ENCODE results near the gene MKX. TPM values are rescaled to one million over a fixed set of nuclear protein-coding genes. Genes with fewer than 3 reads are reported as not detected.

Gene MKX
- total RNA-seq, 4 donors from 2014 or later: 0.19 to 3.3 (median 1.4) TPM

DNA sequence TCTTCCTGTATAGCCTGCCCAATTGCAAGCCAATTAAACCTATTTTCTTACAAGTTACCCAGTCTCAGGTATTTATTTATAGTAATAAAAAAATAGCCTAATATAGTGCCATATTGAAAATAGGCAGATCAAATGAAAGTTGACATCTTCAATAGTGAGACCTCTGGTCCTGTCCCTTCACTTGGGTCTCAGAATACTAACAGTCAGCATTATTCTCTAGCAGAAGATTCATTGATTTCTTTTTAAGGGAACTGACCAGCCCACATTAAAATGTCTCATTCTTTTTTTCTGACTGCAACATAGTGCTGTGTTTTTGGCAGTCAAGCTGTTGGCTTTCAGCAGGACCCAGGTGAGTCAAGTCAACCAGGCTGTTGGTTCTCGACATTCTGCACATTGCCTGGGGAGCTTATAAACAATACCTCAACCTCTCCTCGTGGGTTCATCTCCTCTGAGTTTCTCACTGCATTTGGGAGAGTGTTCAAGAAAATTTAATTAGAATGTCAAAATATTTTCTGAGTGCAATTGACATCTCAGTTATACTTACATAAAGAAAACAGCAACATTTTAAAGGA lies 109.8 kb downstream of the MKX start:
- no peaks in the 10 kb centered on the region for H3K36me3 ChIP-seq
- H3K27me3 ChIP-seq: no peaks in the 10 kb centered on the region
- no peak overlapping the region for H3K27ac ChIP-seq
- no peaks in the 10 kb centered on the region for H3K9me3 ChIP-seq
- H3K4me1 ChIP-seq: peaks cover 0 to 8% (median 0%) of the 10 kb centered on the region in 3 donors
- TF ChIP-seq, protein P1, sequence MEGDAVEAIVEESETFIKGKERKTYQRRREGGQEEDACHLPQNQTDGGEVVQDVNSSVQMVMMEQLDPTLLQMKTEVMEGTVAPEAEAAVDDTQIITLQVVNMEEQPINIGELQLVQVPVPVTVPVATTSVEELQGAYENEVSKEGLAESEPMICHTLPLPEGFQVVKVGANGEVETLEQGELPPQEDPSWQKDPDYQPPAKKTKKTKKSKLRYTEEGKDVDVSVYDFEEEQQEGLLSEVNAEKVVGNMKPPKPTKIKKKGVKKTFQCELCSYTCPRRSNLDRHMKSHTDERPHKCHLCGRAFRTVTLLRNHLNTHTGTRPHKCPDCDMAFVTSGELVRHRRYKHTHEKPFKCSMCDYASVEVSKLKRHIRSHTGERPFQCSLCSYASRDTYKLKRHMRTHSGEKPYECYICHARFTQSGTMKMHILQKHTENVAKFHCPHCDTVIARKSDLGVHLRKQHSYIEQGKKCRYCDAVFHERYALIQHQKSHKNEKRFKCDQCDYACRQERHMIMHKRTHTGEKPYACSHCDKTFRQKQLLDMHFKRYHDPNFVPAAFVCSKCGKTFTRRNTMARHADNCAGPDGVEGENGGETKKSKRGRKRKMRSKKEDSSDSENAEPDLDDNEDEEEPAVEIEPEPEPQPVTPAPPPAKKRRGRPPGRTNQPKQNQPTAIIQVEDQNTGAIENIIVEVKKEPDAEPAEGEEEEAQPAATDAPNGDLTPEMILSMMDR (IDR thresholded peaks at IDR 0.05): no peak
- TF ChIP-seq POLR2A (IDR thresholded peaks at IDR 0.05): no peak
- intact Hi-C loops (cut with DNase I): no loop called here
- H3K4me3 ChIP-seq: no peak overlapping the region
- DNase-seq: no peak
- 29 to 44% methylated on average over 2 of the region's 2 CpGs for WGBS, 2 donors

DNA sequence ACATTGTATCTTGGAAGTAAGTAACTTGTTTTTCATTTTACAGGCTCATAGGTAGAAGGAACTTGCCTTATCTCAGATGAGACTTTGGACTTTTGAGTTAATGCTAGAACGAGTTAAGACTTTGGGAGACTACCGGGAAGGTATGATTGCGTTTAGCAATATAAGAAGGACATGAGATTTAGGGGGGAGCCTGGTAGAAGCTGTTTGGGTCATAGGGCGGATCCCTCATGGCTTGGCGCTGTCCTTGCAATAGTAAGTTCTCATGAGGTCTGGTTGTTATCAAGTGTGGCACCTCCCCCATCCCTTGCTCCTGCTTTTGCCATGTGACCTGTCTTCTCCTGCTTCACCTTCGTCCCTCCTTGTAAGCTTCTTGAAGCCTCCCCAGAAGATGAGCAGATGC lies 110.3 kb downstream of the MKX start:
- no peaks in the 10 kb centered on the region for H3K27me3 ChIP-seq
- H3K4me1 ChIP-seq: peaks cover 0 to 8% (median 0%) of the 10 kb centered on the region in 3 donors
- intact Hi-C loops (cut with DNase I): no loop called here
- no peak for TF ChIP-seq POLR2A (IDR thresholded peaks at IDR 0.05)
- TF ChIP-seq, protein P1 (IDR thresholded peaks at IDR 0.05): no peak
- H3K9me3 ChIP-seq: no peaks in the 10 kb centered on the region
- DNase-seq: no peak
- no peak overlapping the region for H3K4me3 ChIP-seq
- 93 to 96% methylated on average over 6 of the region's 6 CpGs for WGBS, 2 donors
- no peaks in the 10 kb centered on the region for H3K36me3 ChIP-seq
- H3K27ac ChIP-seq: no peak overlapping the region

DNA sequence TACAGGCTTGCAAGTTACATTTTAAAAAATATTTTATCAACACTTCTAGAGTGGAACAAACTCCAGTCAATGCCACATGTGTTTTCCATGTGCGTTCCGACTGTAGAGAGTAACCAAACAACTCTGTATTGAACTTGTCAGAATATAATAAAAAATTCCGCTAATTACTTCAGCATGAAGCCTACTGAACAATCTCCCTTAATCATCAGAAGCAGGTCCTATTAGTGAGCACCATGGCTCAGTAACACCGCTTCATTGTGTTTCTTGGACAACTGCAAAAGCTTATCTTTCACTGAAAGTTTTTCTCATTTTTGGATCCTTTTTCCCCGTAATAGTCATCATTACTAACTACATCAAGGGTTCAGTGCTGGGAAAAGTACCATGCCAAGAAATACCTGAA lies 117.0 kb downstream of the MKX start:
- no peaks in the 10 kb centered on the region for H3K4me1 ChIP-seq
- TF ChIP-seq, protein P1 (IDR thresholded peaks at IDR 0.05): no peak
- TF ChIP-seq POLR2A (IDR thresholded peaks at IDR 0.05): no peak
- DNase-seq: no peak
- H3K4me3 ChIP-seq: no peak overlapping the region
- H3K9me3 ChIP-seq: no peaks in the 10 kb centered on the region
- intact Hi-C loops (cut with DNase I): no loop called here
- no peaks in the 10 kb centered on the region for H3K27me3 ChIP-seq
- H3K36me3 ChIP-seq: no peaks in the 10 kb centered on the region
- 81 to 97% methylated on average over 5 of the region's 5 CpGs for WGBS, 2 donors
- H3K27ac ChIP-seq: no peak overlapping the region

DNA sequence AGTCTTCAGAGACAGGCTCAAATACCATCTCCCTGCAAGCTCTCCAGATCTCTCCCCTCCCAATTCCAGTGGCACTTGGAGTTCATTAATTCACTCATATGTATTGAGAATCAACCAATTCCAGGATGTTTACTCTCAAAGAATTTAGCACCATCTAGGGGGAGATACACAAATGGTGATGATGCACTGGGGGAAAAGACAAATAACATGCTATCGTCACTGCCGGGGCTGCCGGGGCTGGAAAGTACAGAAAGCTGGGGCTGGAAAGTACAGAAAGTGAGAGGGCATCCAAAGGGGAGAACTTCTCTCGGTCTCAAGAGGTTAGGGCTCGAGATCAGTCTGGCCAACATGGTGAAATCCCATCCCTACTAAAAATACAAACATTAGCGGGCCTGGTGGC lies 118.7 kb downstream of the MKX start:
- Histone ChIP-seq H3K4me1 (peaks cover 0 to 3% (median 0%) of the 10 kb centered on the region in 3 donors), H3K4me3 (no peak overlapping the region), H3K36me3 (no peaks in the 10 kb centered on the region), H3K27ac (no peak overlapping the region), H3K9me3 (no peaks in the 10 kb centered on the region), H3K27me3 (no peaks in the 10 kb centered on the region)
- DNase-seq: no peak
- intact Hi-C loops (cut with DNase I): no loop called here
- no peak for TF ChIP-seq POLR2A (IDR thresholded peaks at IDR 0.05)
- TF ChIP-seq, protein P1 (IDR thresholded peaks at IDR 0.05): no peak
- WGBS, 2 donors: 63 to 76% methylated on average over 6 of the region's 6 CpGs

DNA sequence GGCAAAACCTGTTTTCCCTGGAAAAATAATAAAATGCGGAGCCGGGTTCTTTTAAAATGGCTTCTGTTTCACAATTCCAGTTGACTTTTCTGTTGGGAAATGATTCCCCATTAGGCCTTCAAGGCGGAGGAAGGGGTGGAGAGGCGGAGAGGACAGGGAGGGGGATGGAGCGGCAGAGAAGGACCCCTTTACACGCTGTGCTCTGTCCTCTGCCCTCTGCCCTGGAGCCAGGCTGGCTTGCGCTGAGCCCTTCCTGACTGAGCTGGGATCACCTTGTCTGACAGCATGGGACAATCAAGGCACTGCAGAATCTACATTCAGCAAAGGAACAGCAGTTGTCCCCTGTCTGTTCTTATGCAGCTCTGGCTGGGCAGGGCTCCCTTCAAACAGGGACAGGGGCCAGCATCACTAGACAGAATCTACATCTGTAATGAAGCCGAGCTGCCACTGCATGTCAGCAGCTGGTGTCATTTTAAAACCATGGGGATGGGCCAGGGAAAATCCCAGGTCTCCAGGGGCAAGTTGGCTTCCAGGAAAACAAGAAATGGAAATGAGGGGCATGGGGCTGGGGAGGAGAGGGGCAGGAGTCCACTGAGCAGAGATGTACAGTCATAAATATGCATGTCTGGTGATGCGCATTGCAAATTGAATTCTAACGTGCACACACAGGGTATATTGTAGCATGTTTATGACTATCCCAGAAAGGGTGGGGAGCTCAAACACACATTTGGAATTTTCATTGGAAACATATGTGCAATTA lies 120.0 kb downstream of the MKX start:
- intact Hi-C loops (cut with DNase I): no loop called here
- Histone ChIP-seq H3K27me3 (no peaks in the 10 kb centered on the region), H3K4me1 (peaks cover 0 to 15% (median 5%) of the 10 kb centered on the region in 3 donors), H3K27ac (no peak overlapping the region), H3K36me3 (no peaks in the 10 kb centered on the region), H3K9me3 (no peaks in the 10 kb centered on the region), H3K4me3 (no peak overlapping the region)
- TF ChIP-seq, protein P1 (IDR thresholded peaks at IDR 0.05): no peak
- no peak for TF ChIP-seq POLR2A (IDR thresholded peaks at IDR 0.05)
- DNase-seq: no peak
- WGBS, 2 donors: 71 to 89% methylated on average over 2 to 10 of the region's 10 CpGs
